Sigmoid colon (tissue), 4 donors: Measurements from ENCODE around the gene RHO.

ENCODE experiments used
- EP300 ChIP-seq, 4 donors: sonication (generic); formaldehyde crosslinking; IDR thresholded peaks; one replicate each; pipeline ENCODE4 v1.6.1; 2017; ENCODE audit warnings: antibody characterized with exemption in 4 of 4
- POLR2A ChIP-seq, 2 donors: fragments of 450-650 bp; IDR thresholded peaks; one replicate each; pipeline ENCODE4 v1.6.1; 2016; ENCODE audit warnings: antibody characterized with exemption in 2 of 2, mild to moderate bottlenecking in 2 of 2, moderate library complexity in 2 of 2
- POLR2AphosphoS5 ChIP-seq, 4 donors: sonication (generic); formaldehyde crosslinking; IDR thresholded peaks; one replicate each; pipeline ENCODE4 v1.6.1; 2017; ENCODE audit warnings: antibody characterized with exemption in 4 of 4
- TF ChIP-seq, protein P1 (sequence below), 4 experiments: fragments of 450-650 bp in 3 of 4; fragments of 200-600 bp in 1 of 4; IDR thresholded peaks; one replicate each; pipeline ENCODE4 v1.5.1; 2016 to 2019; ENCODE audit warnings: antibody characterized with exemption in 4 of 4, mild to moderate bottlenecking in 3 of 4, moderate library complexity in 2 of 4

GRCh38 chr3:129492691-129493090 lies 35.7 kb upstream of the RHO start:
- TF ChIP-seq, protein P1, sequence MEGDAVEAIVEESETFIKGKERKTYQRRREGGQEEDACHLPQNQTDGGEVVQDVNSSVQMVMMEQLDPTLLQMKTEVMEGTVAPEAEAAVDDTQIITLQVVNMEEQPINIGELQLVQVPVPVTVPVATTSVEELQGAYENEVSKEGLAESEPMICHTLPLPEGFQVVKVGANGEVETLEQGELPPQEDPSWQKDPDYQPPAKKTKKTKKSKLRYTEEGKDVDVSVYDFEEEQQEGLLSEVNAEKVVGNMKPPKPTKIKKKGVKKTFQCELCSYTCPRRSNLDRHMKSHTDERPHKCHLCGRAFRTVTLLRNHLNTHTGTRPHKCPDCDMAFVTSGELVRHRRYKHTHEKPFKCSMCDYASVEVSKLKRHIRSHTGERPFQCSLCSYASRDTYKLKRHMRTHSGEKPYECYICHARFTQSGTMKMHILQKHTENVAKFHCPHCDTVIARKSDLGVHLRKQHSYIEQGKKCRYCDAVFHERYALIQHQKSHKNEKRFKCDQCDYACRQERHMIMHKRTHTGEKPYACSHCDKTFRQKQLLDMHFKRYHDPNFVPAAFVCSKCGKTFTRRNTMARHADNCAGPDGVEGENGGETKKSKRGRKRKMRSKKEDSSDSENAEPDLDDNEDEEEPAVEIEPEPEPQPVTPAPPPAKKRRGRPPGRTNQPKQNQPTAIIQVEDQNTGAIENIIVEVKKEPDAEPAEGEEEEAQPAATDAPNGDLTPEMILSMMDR (IDR thresholded peaks at IDR 0.05): no peak
- TF ChIP-seq POLR2AphosphoS5 (IDR thresholded peaks at IDR 0.05) (no peak), POLR2A (IDR thresholded peaks at IDR 0.05) (no peak), EP300 (IDR thresholded peaks at IDR 0.05) (no peak)
